Measurements from ENCODE around the gene HPGD. TPM values are rescaled to one million over a fixed set of nuclear protein-coding genes. Genes with fewer than 3 reads are reported as not detected.

Gene HPGD
- total RNA-seq, result 1 to 10 TPM; 1.0 to 7.2 (median 2.7) TPM

- no peaks in the 10 kb centered on the region for H3K9me3 ChIP-seq
- peak within 1 kb of the TSS; percentile 35 to 65 (median 52) for H3K4me3 ChIP-seq
- peak in 1 of 2 donors; percentile 34 for DNase-seq (ENCODE audit: low spot score in 2 of 2)
- TF ChIP-seq CTCF (IDR thresholded peaks at IDR 0.05) (no peak), EP300 (IDR thresholded peaks at IDR 0.05) (no peak), POLR2A (IDR thresholded peaks at IDR 0.05) (no peak)
- peaks cover 0 to 14% (median 0%) of the 10 kb centered on the region in 4 donors for H3K4me1 ChIP-seq
- no peaks in the 10 kb centered on the region for H3K27me3 ChIP-seq
- 1 to 2% methylated on average over 18 to 40 of the region's 60 CpGs for WGBS, 2 donors
- H3K27ac ChIP-seq, result peak within 1 kb of the TSS in 2 of 4 donors; percentile 49 to 74
- no peaks in the 10 kb centered on the region for H3K36me3 ChIP-seq
Observed at GRCh38 chr4:174522183-174523024, at the start of gene HPGD. Gene HPGD (minus strand): TSS chr4:174522488. CDS start chr4:174522451, 37 bp downstream.

GRCh38 chr4:174564529-174564928 lies 42.2 kb upstream of the HPGD start:
- WGBS, 2 donors, result 32 to 35% methylated on average over 2 of the region's 2 CpGs
- Histone ChIP-seq H3K4me1 (no peaks in the 10 kb centered on the region), H3K4me3 (no peak overlapping the region), H3K27me3 (no peaks in the 10 kb centered on the region), H3K9me3 (no peaks in the 10 kb centered on the region), H3K36me3 (no peaks in the 10 kb centered on the region), H3K27ac (no peak overlapping the region)
- DNase-seq (ENCODE audit: low spot score in 2 of 2), result no peak
- no peak for TF ChIP-seq POLR2A (IDR thresholded peaks at IDR 0.05)
- no peak for TF ChIP-seq EP300 (IDR thresholded peaks at IDR 0.05)
- no peak for TF ChIP-seq CTCF (IDR thresholded peaks at IDR 0.05)

GRCh38 chr4:174563399-174563798 lies 41.1 kb upstream of the HPGD start:
- Histone ChIP-seq H3K27ac (no peak overlapping the region), H3K27me3 (no peaks in the 10 kb centered on the region), H3K4me3 (no peak overlapping the region), H3K36me3 (no peaks in the 10 kb centered on the region), H3K4me1 (no peaks in the 10 kb centered on the region), H3K9me3 (no peaks in the 10 kb centered on the region)
- DNase-seq (ENCODE audit: low spot score in 2 of 2), result no peak
- 82 to 92% methylated on average over 1 of the region's 1 CpG for WGBS, 2 donors
- TF ChIP-seq POLR2A (IDR thresholded peaks at IDR 0.05) (no peak), EP300 (IDR thresholded peaks at IDR 0.05) (no peak), CTCF (IDR thresholded peaks at IDR 0.05) (no peak)

- WGBS, 2 donors, result 10 to 16% methylated on average over 2 of the region's 2 CpGs
Observed at GRCh38 chr4:174561560-174561959, 39.3 kb upstream of the HPGD start.

More at GRCh38 chr4:174561560-174561959, 39.3 kb upstream of the HPGD start:
- no peak for DNase-seq (ENCODE audit: low spot score in 2 of 2)
- no peak overlapping the region for H3K4me3 ChIP-seq
- TF ChIP-seq POLR2A (IDR thresholded peaks at IDR 0.05) (no peak), CTCF (IDR thresholded peaks at IDR 0.05) (no peak), EP300 (IDR thresholded peaks at IDR 0.05) (no peak)
- no peaks in the 10 kb centered on the region for H3K36me3 ChIP-seq
- no peak overlapping the region for H3K27ac ChIP-seq
- no peaks in the 10 kb centered on the region for H3K9me3 ChIP-seq
- no peaks in the 10 kb centered on the region for H3K4me1 ChIP-seq
- H3K27me3 ChIP-seq, result no peaks in the 10 kb centered on the region

All from tibial nerve (tissue), 4 donors.